NB4 (cell line): ENCODE data around the gene EIF3A.
A peak's percentile ranks its signal among the peaks of the same experiment; 100 is the strongest.

Experiments used
- DNase-seq: peaks from one replicate; pipeline ENCODE4 v3.0.0; 2010; ENCODE audit warnings: low read depth
- H3K4me3 ChIP-seq: one replicate; pipeline ENCODE4 v1.5.1; 2011; ENCODE audit warnings: mild to moderate bottlenecking, low read depth, low read length, moderate library complexity
- CTCF ChIP-seq: IDR thresholded peaks from one replicate; pipeline ENCODE4 v1.5.1; 2012; ENCODE audit warnings: low read depth, low read length
- MYC ChIP-seq: IDR thresholded peaks from 2 replicates; pipeline ENCODE4 v1.6.1; 2011; ENCODE audit warnings: low read depth, low read length
- POLR2A ChIP-seq: IDR thresholded peaks from 2 replicates; pipeline ENCODE4 v1.6.1; 2011; ENCODE audit warnings: mild to moderate bottlenecking; ENCODE audit not compliant: insufficient read length; ENCODE audit errors: extremely low read depth
- TF ChIP-seq, protein P1 (sequence below): IDR thresholded peaks from 2 replicates; pipeline ENCODE4 v1.6.1; 2011; ENCODE audit warnings: low read depth, low read length

Gene EIF3A

GRCh38 chr10:119105155-119105554, 24.5 kb upstream of the EIF3A start:
- no peak for TF ChIP-seq CTCF
- no peak for TF ChIP-seq MYC
- TF ChIP-seq, protein P1, sequence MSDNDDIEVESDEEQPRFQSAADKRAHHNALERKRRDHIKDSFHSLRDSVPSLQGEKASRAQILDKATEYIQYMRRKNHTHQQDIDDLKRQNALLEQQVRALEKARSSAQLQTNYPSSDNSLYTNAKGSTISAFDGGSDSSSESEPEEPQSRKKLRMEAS, result no peak
- TF ChIP-seq POLR2A, result no peak
- no peak for DNase-seq
- H3K4me3 ChIP-seq, result peak overlapping the region; percentile 92

GRCh38 chr10:119104654-119105015, 24.0 kb upstream of the EIF3A start:
- H3K4me3 ChIP-seq, result peak overlapping the region; percentile 92
- TF ChIP-seq MYC (no peak), CTCF (no peak), POLR2A (no peak)
- TF ChIP-seq, protein P1, result no peak
- DNase-seq, result peak; percentile 53

DNA sequence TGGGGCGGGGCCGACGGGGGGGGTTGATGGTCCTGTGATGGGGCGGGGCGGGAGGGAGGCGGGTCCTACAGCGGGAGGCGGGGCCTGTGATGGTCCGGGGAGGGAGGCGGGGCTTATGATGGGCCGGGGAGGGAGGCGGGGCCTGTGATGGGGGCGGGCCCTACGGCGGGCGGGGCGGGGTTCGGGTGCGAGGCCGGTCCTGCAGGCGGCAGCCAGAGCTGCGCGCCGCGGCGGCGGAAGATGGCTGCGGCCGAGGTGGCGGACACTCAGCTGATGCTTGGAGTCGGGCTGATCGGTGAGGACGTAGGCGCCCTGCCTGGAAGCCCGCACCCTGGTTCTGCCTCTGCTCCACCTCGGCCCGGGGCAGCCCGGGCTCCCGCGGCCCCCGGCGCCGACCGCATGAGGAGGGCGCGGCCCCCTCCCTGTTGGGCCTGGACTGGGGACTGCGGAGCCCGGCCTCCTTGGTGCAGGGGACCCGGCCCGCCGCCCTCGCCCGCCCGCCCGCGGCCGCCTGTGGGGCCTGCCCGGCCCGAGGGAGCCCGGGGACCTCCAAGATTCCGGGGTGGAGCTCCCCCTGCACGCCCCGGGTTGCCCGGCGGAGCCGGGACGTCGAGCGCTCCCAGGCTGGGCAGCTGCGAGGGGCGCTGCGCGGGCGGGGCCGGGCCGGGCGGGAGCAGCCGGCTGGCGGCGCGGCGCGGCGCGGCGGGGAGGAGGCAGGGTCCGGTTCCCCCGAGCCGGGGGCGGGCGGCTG, 23.5 kb upstream of the EIF3A start, which contains the start of gene DENND10:
Gene DENND10, plus strand, starts transcription at position 211 of the 751 bp plus-strand sequence. Its CDS starts 30 bp downstream, at position 241.
- peak; percentile 88 for DNase-seq
- peak within 1 kb of the TSS; percentile 92 for H3K4me3 ChIP-seq
- TF ChIP-seq CTCF (no peak), MYC (peak; percentile 25), POLR2A (peak; percentile 95)
- TF ChIP-seq, protein P1, result 0 out of 2 replicates have a peak, but pooled peaks have one; percentile 15

DNA sequence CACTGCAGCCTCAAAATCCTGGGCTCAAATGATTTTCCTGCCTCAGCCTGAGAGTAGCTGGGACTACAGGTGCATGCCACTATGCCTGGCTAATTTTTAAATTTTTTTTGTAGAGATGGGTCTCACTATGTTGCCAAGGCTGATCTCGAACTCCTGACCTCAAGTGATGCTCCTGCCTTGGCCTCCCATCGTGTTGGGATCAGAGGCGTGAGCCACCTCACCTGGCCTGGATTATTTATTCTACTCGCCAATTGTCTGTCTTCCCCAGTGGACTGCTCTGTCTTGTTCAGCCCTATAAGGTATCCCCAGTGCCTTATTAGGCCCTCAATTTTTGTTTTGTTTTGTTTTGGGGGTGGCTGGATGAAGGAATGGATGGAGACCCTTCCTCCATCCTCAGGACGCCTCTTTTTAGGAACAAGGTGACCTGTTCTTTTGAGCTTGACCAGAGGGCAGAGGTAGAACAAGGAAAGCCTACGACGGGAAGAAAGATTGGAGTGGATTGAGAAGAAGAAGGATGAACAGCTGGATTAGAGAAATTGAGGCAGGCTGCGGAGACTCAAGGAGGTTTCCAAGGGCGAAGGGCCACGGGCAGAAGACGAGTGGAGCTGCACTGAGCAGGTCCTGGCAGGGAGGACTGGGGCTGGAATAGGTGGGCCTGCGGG, 22.8 kb upstream of the EIF3A start:
- TF ChIP-seq CTCF (no peak), MYC (no peak), POLR2A (no peak)
- TF ChIP-seq, protein P1, result no peak
- no peak overlapping the region for H3K4me3 ChIP-seq
- DNase-seq, result no peak

GRCh38 chr10:119101366-119102098, 20.9 kb upstream of the EIF3A start:
- TF ChIP-seq CTCF (no peak), MYC (no peak), POLR2A (no peak)
- TF ChIP-seq, protein P1, result no peak
- no peak overlapping the region for H3K4me3 ChIP-seq
- no peak for DNase-seq
